ENCODE results near the gene GALNT17. TPM values are rescaled to one million over a fixed set of nuclear protein-coding genes. Genes with fewer than 3 reads are reported as not detected.

GALNT17 gene
- total RNA-seq, 1 donor from 2014 or later, result 20.2 TPM

DNA sequence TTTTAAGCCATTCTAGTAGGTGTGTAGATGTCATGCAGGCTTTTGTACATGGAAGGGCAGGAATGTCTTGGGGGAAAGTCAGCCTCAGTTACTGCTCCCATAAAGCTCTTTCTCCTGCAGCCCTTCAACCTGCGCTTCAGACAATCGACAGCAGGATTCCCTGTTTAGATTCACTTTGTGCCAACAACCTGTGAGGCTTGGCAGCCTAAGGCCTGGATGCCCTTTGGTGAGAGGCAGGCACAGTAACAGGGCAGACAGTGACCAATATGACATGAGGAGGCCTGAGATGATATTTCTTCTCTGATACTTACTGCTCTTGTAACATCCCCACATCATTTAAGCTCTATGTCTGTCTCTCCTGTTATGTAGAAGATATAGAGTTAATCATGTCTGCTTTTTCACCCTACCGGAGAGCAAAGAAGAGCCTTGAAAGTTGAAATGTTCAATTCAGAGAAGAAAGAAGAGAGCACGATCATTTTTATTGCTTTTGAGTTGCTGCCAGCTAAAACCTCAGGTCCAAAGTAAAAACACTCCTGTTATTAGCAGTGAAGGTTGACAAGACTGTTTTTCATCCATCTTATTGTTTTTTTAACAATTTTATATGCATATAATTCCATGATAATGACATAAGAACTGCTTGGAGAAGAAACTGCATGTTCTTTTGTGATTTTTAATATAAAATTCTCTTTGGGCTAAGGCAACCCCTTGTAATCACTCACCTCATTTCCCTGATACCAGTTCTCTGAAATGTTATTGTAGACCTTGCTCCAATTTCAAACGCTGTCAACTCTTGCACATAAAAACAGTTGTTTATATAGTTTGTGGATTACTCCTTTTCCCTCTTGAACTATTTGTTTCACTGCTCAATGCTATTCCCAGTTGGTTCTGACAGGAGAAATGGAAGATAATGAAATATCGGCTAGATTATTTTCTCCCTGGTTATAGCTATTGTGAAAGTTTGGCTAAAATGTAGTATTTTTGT, 140.9 kb downstream of the GALNT17 start:
- no peaks in the 10 kb centered on the region for H3K9me3 Mint-ChIP-seq
- H3K4me1 Mint-ChIP-seq (ENCODE audit: unreplicated experiment), result peaks cover 31% of the 10 kb centered on the region
- H3K4me3 Mint-ChIP-seq, result no peak overlapping the region
- no peak overlapping the region for H3K27ac Mint-ChIP-seq
- peaks cover 4% of the 10 kb centered on the region for H3K36me3 Mint-ChIP-seq
- TF ChIP-seq, protein P1, sequence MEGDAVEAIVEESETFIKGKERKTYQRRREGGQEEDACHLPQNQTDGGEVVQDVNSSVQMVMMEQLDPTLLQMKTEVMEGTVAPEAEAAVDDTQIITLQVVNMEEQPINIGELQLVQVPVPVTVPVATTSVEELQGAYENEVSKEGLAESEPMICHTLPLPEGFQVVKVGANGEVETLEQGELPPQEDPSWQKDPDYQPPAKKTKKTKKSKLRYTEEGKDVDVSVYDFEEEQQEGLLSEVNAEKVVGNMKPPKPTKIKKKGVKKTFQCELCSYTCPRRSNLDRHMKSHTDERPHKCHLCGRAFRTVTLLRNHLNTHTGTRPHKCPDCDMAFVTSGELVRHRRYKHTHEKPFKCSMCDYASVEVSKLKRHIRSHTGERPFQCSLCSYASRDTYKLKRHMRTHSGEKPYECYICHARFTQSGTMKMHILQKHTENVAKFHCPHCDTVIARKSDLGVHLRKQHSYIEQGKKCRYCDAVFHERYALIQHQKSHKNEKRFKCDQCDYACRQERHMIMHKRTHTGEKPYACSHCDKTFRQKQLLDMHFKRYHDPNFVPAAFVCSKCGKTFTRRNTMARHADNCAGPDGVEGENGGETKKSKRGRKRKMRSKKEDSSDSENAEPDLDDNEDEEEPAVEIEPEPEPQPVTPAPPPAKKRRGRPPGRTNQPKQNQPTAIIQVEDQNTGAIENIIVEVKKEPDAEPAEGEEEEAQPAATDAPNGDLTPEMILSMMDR (conservative IDR thresholded peaks at IDR 0.05), result no peak
- DNase-seq (ENCODE audit: extremely low spot score, unreplicated experiment), result no peak
- peaks cover 3% of the 10 kb centered on the region for H3K27me3 Mint-ChIP-seq

DNA sequence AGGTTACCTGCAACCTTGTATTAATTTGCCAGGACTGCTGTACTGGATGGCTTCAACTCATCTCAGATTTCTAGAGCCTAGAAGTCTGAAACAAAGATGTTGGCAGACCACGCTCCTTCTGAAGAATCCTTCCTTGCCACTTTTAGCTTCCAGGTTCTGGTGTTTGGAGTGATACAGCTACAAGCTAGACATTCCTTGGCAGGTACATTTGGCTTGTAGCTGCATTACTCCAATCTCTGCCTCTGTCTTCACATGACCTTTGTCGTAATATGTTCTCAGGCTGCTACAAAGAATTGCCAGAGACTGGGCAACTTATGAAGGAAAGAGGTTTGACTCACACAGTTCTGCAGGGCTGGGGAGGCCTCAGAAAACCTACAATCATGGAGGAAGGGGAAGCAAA, 146.3 kb downstream of the GALNT17 start:
- Mint-ChIP-seq H3K4me3 (no peak overlapping the region), H3K27ac (no peak overlapping the region), H3K36me3 (peaks cover 4% of the 10 kb centered on the region), H3K4me1 (ENCODE audit: unreplicated experiment) (peaks cover 6% of the 10 kb centered on the region), H3K9me3 (no peaks in the 10 kb centered on the region), H3K27me3 (peaks cover 6% of the 10 kb centered on the region)
- TF ChIP-seq, protein P1 (conservative IDR thresholded peaks at IDR 0.05), result no peak
- DNase-seq (ENCODE audit: extremely low spot score, unreplicated experiment), result no peak

DNA sequence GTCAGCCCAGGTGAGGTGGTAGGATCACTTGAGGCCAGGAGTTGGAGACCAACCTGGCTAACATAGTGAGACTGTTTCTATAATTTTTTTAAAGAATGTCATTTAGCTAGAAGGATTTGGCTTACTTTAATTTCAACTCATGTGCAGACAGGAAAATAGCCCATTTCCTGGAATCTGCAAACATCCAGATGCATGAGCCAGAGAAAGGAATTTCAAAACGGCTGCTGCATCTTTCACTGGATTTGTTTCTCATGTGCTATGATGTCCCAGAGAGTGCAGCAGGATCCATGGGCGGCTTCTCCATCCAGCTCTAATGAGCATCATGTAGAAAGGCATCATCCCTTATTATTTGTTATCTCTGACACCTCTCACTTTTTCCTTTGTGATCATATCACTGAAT, 149.3 kb downstream of the GALNT17 start:
- no peak for DNase-seq (ENCODE audit: extremely low spot score, unreplicated experiment)
- TF ChIP-seq, protein P1 (conservative IDR thresholded peaks at IDR 0.05), result no peak
- Mint-ChIP-seq H3K9me3 (no peaks in the 10 kb centered on the region), H3K4me1 (ENCODE audit: unreplicated experiment) (peaks cover 10% of the 10 kb centered on the region), H3K36me3 (no peaks in the 10 kb centered on the region), H3K4me3 (no peak overlapping the region), H3K27me3 (peaks cover 3% of the 10 kb centered on the region), H3K27ac (no peak overlapping the region)

DNA sequence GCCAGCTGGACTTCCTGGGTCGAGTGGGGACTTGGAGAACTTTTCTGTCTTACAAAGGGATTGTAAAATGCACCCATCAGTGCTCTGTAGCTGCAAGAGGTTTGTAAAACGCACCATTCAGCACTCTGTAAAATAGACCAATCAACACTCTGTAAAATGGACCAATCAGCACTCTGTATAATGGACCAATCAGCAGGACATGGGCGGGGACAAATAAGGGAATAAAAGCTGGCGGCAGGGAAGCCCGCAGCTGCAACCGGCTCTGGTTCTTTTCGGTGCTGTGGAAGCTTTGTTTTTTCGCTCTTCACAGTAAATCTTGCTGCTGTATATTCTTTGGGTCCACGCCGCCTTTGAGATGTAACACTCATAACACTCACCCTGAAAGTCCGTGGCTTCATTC, 151.9 kb downstream of the GALNT17 start:
- Mint-ChIP-seq H3K27ac (no peak overlapping the region), H3K4me1 (ENCODE audit: unreplicated experiment) (peaks cover 12% of the 10 kb centered on the region)

DNA sequence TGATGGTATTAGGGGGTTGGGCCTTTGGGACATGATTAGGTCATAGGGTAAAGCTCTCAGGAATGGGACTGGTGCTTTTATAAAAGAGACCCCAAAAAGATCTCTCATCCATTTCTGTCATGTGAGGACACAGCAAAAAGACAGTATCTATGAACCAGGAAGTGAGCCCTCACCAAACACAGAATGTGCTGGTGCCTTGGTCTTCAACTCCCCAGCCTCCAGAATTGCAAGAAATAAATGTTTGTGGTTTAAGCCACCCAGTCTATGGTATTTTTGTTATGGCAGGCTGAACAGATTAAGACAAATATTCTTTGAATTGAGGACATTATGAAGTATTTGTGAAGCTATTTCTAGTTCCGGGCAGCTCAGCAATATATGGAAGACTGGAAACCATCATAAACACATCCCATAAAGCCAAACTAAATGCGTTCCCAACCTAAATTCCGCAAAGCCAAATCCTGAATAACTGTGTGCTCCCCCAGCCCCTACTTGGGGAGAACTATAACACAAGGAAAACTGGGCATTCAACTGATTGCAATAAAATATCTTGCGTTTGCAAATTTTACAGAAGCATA, 153.7 kb downstream of the GALNT17 start:
- TF ChIP-seq, protein P1 (conservative IDR thresholded peaks at IDR 0.05), result no peak
- no peaks in the 10 kb centered on the region for H3K36me3 Mint-ChIP-seq
- H3K4me1 Mint-ChIP-seq (ENCODE audit: unreplicated experiment), result peaks cover 18% of the 10 kb centered on the region
- no peak overlapping the region for H3K27ac Mint-ChIP-seq
- peaks cover 1% of the 10 kb centered on the region for H3K27me3 Mint-ChIP-seq
- H3K9me3 Mint-ChIP-seq, result no peaks in the 10 kb centered on the region
- DNase-seq (ENCODE audit: extremely low spot score, unreplicated experiment), result no peak
- no peak overlapping the region for H3K4me3 Mint-ChIP-seq

More for the DNA sequence above, 151.9 kb downstream of the GALNT17 start:
- H3K36me3 Mint-ChIP-seq, result no peaks in the 10 kb centered on the region
- no peaks in the 10 kb centered on the region for H3K9me3 Mint-ChIP-seq
- TF ChIP-seq, protein P1 (conservative IDR thresholded peaks at IDR 0.05), result no peak
- H3K4me3 Mint-ChIP-seq, result no peak overlapping the region
- DNase-seq (ENCODE audit: extremely low spot score, unreplicated experiment), result no peak
- peaks cover 3% of the 10 kb centered on the region for H3K27me3 Mint-ChIP-seq
